PFSK-1 (cell line): ENCODE measurements around the gene CACNG1.

Source experiments
- POLR2AphosphoS5 ChIP-seq: IDR thresholded peaks from 2 replicates; pipeline ENCODE4 v1.6.1; 2012; ENCODE audit warnings: low read depth, mild to moderate bottlenecking, control low read depth, low read length, moderate library complexity
- REST ChIP-seq, 2 experiments: IDR thresholded peaks; 2 replicates each; pipeline versions ENCODE4 v1.6.1 to v1.8.0; 2011 to 2012; ENCODE audit warnings: low read depth in 2 of 2, low read length in 2 of 2, control low read depth in 1 of 2, inconsistent platforms in 1 of 2, mild to moderate bottlenecking in 1 of 2, moderate library complexity in 1 of 2; ENCODE audit not compliant: insufficient read depth in 1 of 2
- SIN3A ChIP-seq: IDR thresholded peaks from 2 replicates; pipeline ENCODE4 v1.6.1; 2012; ENCODE audit warnings: mild to moderate bottlenecking, low read length, moderate library complexity, borderline replicate concordance; ENCODE audit not compliant: insufficient read depth

GRCh38 chr17:66994930-66995535 lies 49.3 kb upstream of the CACNG1 start:
- no peak for TF ChIP-seq SIN3A
- no peak for TF ChIP-seq POLR2AphosphoS5
- no peak for TF ChIP-seq REST (IDR thresholded peaks at IDR 0.05; ENCODE audit: insufficient read depth in 1 of 2, low read depth in 2 of 2, low read length in 2 of 2)
